Natural killer cell (primary cell): ENCODE measurements around the gene ZNF546. TPM values are rescaled to one million over a fixed set of nuclear protein-coding genes. Genes with fewer than 3 reads are reported as not detected.

Source experiments
- ATAC-seq, 3 donors: fragments of 150-1000 bp in 2 of 3; fragments of 200-7000 bp in 1 of 3; cut with Tn5 transposase; 1 replicate in 1 of 3; 2 replicates in 2 of 3; pipeline ENCODE4 v1.10.0; 2021; ENCODE audit warnings: mild to moderate bottlenecking in 2 of 3, moderate library complexity in 2 of 3
- DNase-seq, 2 donors: peaks; one replicate each; pipeline versions ENCODE4 v3.0.0 to v3.0.0-alpha.2; 2013 to 2021; ENCODE audit warnings: mixed read lengths in 1 of 2
- H3K27ac ChIP-seq: one replicate; pipeline ENCODE4 v1.5.1; 2013; ENCODE audit warnings: mild to moderate bottlenecking, low read length
- H3K27me3 ChIP-seq: one replicate; pipeline ENCODE4 v1.6.1; 2013; ENCODE audit warnings: low read length; ENCODE audit not compliant: control insufficient read depth, insufficient read depth
- H3K36me3 ChIP-seq: one replicate; pipeline ENCODE4 v1.6.1; 2013; ENCODE audit warnings: low read length; ENCODE audit not compliant: control insufficient read depth, insufficient read depth
- H3K4me1 ChIP-seq: one replicate; pipeline ENCODE4 v1.6.1; 2013; ENCODE audit warnings: low read length; ENCODE audit not compliant: control insufficient read depth, insufficient read depth
- H3K4me3 ChIP-seq: one replicate; pipeline ENCODE4 v1.5.1; 2013; ENCODE audit warnings: low read length
- H3K9me3 ChIP-seq: one replicate; pipeline ENCODE4 v1.6.1; 2013; ENCODE audit warnings: low read length; ENCODE audit not compliant: control insufficient read depth, insufficient read depth
- H3K27ac Mint-ChIP-seq, 2 donors: one replicate each; pipeline ENCODE4 v1.8.0; 2022; ENCODE audit warnings: mild to moderate bottlenecking in 2 of 2, mixed read lengths in 2 of 2, moderate library complexity in 1 of 2
- H3K27me3 Mint-ChIP-seq, 2 donors: one replicate each; pipeline ENCODE4 v1.8.0; 2022; ENCODE audit warnings: low read depth in 2 of 2, mixed read lengths in 2 of 2
- H3K36me3 Mint-ChIP-seq: one replicate; pipeline ENCODE4 v1.8.0; 2022; ENCODE audit warnings: mixed read lengths
- H3K4me1 Mint-ChIP-seq, 2 donors: one replicate each; pipeline ENCODE4 v1.8.0; 2022; ENCODE audit warnings: mixed read lengths in 2 of 2
- H3K4me3 Mint-ChIP-seq: one replicate; pipeline ENCODE4 v1.8.0; 2022; ENCODE audit warnings: mild to moderate bottlenecking, moderate library complexity, mixed read lengths
- H3K9me3 Mint-ChIP-seq, 2 donors: one replicate each; pipeline ENCODE4 v1.8.0; 2022; ENCODE audit warnings: mixed read lengths in 2 of 2
- WGBS: methylation state at CpG from one replicate; pipeline ENCODE4 v1.1.7; 2013; ENCODE audit warnings: missing lambda C conversion rate; ENCODE audit not compliant: insufficient coverage; 5-methylcytosine and 5-hydroxymethylcytosine counted together
- intact Hi-C: fragments of 100-400 bp; cut with micrococcal nuclease; formaldehyde crosslinking; loops from one replicate; pipeline ENCODE4 v1.14.2; 2022
- total RNA-seq, 4 donors: library from RNA; stranded (reverse); fragments of 120-200 nt in 1 of 4; gene quantifications; one replicate each; pipeline versions ENCODE4 v1.2.3 to v1.2.4, GENCODE V29; 2013 to 2022
- TF ChIP-seq, protein P1 (sequence below): fragments of 200-600 bp; IDR thresholded peaks from one replicate; pipeline ENCODE4 v1.8.0; 2022; ENCODE audit warnings: antibody characterized with exemption

Gene ZNF546
- total RNA-seq, 3 donors from 2014 or later (not counting 1 experiment from before 2014, with no cell fraction given), result 3.3 to 4.0 (median 3.8) TPM

- no peak overlapping the region for H3K27ac ChIP-seq
- no peaks in the 10 kb centered on the region for H3K27me3 ChIP-seq
- H3K9me3 Mint-ChIP-seq, result no peaks in the 10 kb centered on the region
- H3K36me3 ChIP-seq, result no peaks in the 10 kb centered on the region
- no peak overlapping the region for H3K27ac Mint-ChIP-seq
- no peak overlapping the region for H3K4me3 Mint-ChIP-seq
- DNase-seq, result no peak
- intact Hi-C loops, result no loop called here
- no peaks in the 10 kb centered on the region for H3K9me3 ChIP-seq
- ATAC-seq, result no peak
- H3K4me3 ChIP-seq, result no peak overlapping the region
- no peaks in the 10 kb centered on the region for H3K27me3 Mint-ChIP-seq
- no peaks in the 10 kb centered on the region for H3K36me3 Mint-ChIP-seq
- TF ChIP-seq, protein P1, sequence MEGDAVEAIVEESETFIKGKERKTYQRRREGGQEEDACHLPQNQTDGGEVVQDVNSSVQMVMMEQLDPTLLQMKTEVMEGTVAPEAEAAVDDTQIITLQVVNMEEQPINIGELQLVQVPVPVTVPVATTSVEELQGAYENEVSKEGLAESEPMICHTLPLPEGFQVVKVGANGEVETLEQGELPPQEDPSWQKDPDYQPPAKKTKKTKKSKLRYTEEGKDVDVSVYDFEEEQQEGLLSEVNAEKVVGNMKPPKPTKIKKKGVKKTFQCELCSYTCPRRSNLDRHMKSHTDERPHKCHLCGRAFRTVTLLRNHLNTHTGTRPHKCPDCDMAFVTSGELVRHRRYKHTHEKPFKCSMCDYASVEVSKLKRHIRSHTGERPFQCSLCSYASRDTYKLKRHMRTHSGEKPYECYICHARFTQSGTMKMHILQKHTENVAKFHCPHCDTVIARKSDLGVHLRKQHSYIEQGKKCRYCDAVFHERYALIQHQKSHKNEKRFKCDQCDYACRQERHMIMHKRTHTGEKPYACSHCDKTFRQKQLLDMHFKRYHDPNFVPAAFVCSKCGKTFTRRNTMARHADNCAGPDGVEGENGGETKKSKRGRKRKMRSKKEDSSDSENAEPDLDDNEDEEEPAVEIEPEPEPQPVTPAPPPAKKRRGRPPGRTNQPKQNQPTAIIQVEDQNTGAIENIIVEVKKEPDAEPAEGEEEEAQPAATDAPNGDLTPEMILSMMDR, result no peak
- peaks cover 6% of the 10 kb centered on the region for H3K4me1 ChIP-seq
- WGBS, result 100% methylated on average over 1 of the region's 3 CpGs
- H3K4me1 Mint-ChIP-seq, result peaks cover 0 to 6% of the 10 kb centered on the region in 2 donors
Observed at GRCh38 chr19:39963898-39964297, 33.0 kb upstream of the ZNF546 start.

- DNase-seq, result no peak
- no peaks in the 10 kb centered on the region for H3K36me3 Mint-ChIP-seq
- peaks cover 24% of the 10 kb centered on the region for H3K4me1 ChIP-seq
- H3K4me1 Mint-ChIP-seq, result peaks cover 24 to 28% of the 10 kb centered on the region in 2 donors
- no peaks in the 10 kb centered on the region for H3K27me3 Mint-ChIP-seq
- H3K27ac ChIP-seq, result no peak overlapping the region
- H3K9me3 Mint-ChIP-seq, result no peaks in the 10 kb centered on the region
- no peaks in the 10 kb centered on the region for H3K9me3 ChIP-seq
- no peaks in the 10 kb centered on the region for H3K36me3 ChIP-seq
- no peak overlapping the region for H3K4me3 ChIP-seq
- H3K4me3 Mint-ChIP-seq, result no peak overlapping the region
- no peak for ATAC-seq
- intact Hi-C loops, result no loop called here
- TF ChIP-seq, protein P1, result no peak
- WGBS, result 93% methylated on average over 6 of the region's 6 CpGs
- no peaks in the 10 kb centered on the region for H3K27me3 ChIP-seq
- no peak overlapping the region for H3K27ac Mint-ChIP-seq
Observed at GRCh38 chr19:39966617-39967016, 30.2 kb upstream of the ZNF546 start.

DNA sequence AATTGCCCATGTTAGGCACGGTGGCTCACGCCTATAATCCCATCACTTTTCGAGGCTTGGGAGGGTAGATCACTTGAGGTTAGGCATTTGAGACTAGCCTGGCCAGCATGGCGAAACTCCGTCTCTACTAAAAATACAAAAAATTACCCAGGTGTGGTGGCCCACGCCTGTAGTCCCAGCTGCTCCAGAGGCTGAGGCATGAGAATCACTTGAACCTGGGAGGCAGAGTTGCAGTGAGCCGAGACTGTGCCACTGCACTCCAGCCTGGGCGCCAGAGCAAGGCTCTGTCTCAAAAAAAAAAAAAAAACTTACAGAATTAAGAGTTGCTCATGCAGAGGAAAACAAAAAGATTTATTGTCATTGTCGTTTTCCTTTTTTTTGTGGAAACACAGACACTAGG, 29.3 kb upstream of the ZNF546 start:
- intact Hi-C loops, result no loop called here
- Histone ChIP-seq H3K36me3 (peaks cover 7% of the 10 kb centered on the region), H3K4me3 (no peak overlapping the region), H3K27me3 (no peaks in the 10 kb centered on the region), H3K4me1 (peaks cover 32% of the 10 kb centered on the region), H3K9me3 (no peaks in the 10 kb centered on the region), H3K27ac (no peak overlapping the region)
- WGBS, result 91% methylated on average over 9 of the region's 9 CpGs
- ATAC-seq, result no peak
- TF ChIP-seq, protein P1, result no peak
- Mint-ChIP-seq H3K36me3 (no peaks in the 10 kb centered on the region), H3K4me1 (peaks cover 31 to 36% of the 10 kb centered on the region in 2 donors), H3K4me3 (no peak overlapping the region), H3K27me3 (no peaks in the 10 kb centered on the region), H3K9me3 (no peaks in the 10 kb centered on the region), H3K27ac (peak overlapping the region in 1 of 2 donors; percentile 99)
- no peak for DNase-seq

DNA sequence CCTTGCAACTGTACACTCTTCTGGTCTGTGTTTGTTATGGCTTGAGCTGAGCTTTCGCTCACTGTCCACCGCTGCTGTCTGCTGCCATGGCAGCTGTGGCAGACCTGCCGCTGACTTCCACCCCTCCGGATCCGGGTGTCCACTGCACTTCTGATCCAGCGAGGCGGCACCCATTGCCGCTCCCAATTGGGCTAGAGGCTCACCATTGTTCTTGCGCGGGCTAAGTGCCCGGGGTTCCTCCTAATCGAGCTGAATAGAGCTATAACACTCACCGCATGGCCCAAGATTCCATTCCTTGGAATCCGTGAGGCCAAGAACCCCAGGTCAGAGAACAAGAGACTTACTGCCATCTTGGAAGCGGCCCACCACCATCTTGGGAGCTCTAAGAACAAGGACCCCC, 28.1 kb upstream of the ZNF546 start:
- Histone ChIP-seq H3K9me3 (no peaks in the 10 kb centered on the region), H3K4me3 (no peak overlapping the region), H3K36me3 (peaks cover 18% of the 10 kb centered on the region), H3K4me1 (peaks cover 32% of the 10 kb centered on the region), H3K27ac (no peak overlapping the region), H3K27me3 (no peaks in the 10 kb centered on the region)
- Mint-ChIP-seq H3K36me3 (no peaks in the 10 kb centered on the region), H3K4me1 (peaks cover 35 to 39% of the 10 kb centered on the region in 2 donors), H3K27me3 (no peaks in the 10 kb centered on the region), H3K9me3 (no peaks in the 10 kb centered on the region), H3K4me3 (no peak overlapping the region), H3K27ac (peak overlapping the region; percentile 99 to 100)
- WGBS, result 97% methylated on average over 14 of the region's 15 CpGs
- TF ChIP-seq, protein P1, result no peak
- intact Hi-C loops, result no loop called here
- ATAC-seq, result no peak
- DNase-seq, result no peak
